ENCODE results near the gene NAXD. TPM values are rescaled to one million over a fixed set of nuclear protein-coding genes. Genes with fewer than 3 reads are reported as not detected.

The NAXD gene
- total and polyA plus RNA-seq, 2 of the 4 experiments (the other 2 are of a cell fraction), result 10.2 to 27.2 TPM

GRCh38 chr13:110662777-110663443 lies 47.6 kb downstream of the NAXD start:
- Histone ChIP-seq H2BK120ac (ENCODE audit: low read depth, low read length) (no peak overlapping the region), H3K36me3 (ENCODE audit: control insufficient read depth, insufficient read depth, low read length) (peaks cover 56% of the 10 kb centered on the region), H3K27ac (ENCODE audit: insufficient read depth, low read length) (no peak overlapping the region), H2AK9ac (replicated peaks; ENCODE audit: low read depth, low read length, poor library complexity) (no peak overlapping the region), H3K27me3 (ENCODE audit: control insufficient read depth, insufficient read depth, low read length) (no peaks in the 10 kb centered on the region), H3K4ac (ENCODE audit: low read depth, low read length) (no peak overlapping the region), H4K8ac (ENCODE audit: low read depth in 2 of 2, low read length in 2 of 2) (no peak overlapping the region), H3K56ac (ENCODE audit: extremely low read depth, insufficient read depth, low read length) (no peak overlapping the region), H2BK20ac (ENCODE audit: low read depth, low read length) (no peak overlapping the region), H2BK5ac (ENCODE audit: low read depth, low read length, poor library complexity, severe bottlenecking) (no peak overlapping the region), H2AK5ac (ENCODE audit: low read depth, low read length) (no peak overlapping the region), H3K23ac (ENCODE audit: low read depth, low read length) (no peak overlapping the region), H3K79me1 (ENCODE audit: low read depth in 1 of 2, low read length in 2 of 2) (peaks cover 0 to 7% of the 10 kb centered on the region in 2 experiments; a peak in 2 of 4 replicates), H3K9ac (ENCODE audit: low read depth, low read length) (no peak overlapping the region), H3K4me3 (ENCODE audit: insufficient read depth, low read depth, low read length) (no peak overlapping the region), H2BK15ac (ENCODE audit: low read depth, low read length) (no peak overlapping the region), H4K91ac (ENCODE audit: insufficient read depth, low read depth, low read length) (no peak overlapping the region), H4K5ac (ENCODE audit: low read depth, low read length) (no peak overlapping the region), H3K4me1 (ENCODE audit: control insufficient read depth, insufficient read depth, low read length) (no peaks in the 10 kb centered on the region), H3K4me2 (ENCODE audit: low read depth, low read length) (no peak overlapping the region), H2AFZ (replicated peaks; ENCODE audit: low read length, poor library complexity) (no peak overlapping the region), H3K9me3 (ENCODE audit: control insufficient read depth, insufficient read depth, low read length) (peaks cover 3% of the 10 kb centered on the region), H3K14ac (replicated peaks; ENCODE audit: low read depth, low read length) (no peak overlapping the region), H4K20me1 (ENCODE audit: insufficient read depth, low read length) (no peaks in the 10 kb centered on the region), H3K18ac (ENCODE audit: low read depth, low read length) (no peak overlapping the region), H3K9me1 (ENCODE audit: insufficient read depth, low read length) (no peaks in the 10 kb centered on the region)
- TF ChIP-seq RAD21 (IDR thresholded peaks at IDR 0.05; ENCODE audit: low read length) (no peak), ELK1 (IDR thresholded peaks at IDR 0.05; ENCODE audit: borderline replicate concordance, low read depth, low read length) (no peak), MAFK (IDR thresholded peaks at IDR 0.05; ENCODE audit: low read depth, low read length) (no peak)
- ChIA-PET POLR2A (ENCODE audit: unreplicated experiment) (interaction anchor here (0.5 kb wide), 1 partner anchor 20 kb away, joined by 3 read pairs; no protein-coding TSS in a partner anchor), CTCF (no interaction called here)
- in situ Hi-C loops (cut with MboI; ENCODE audit: low sequenced_read_pairs), result no loop called here
- 100% methylated on average over 7 of the region's 16 CpGs; no CpG with 5 or more reads in 1 of the 2 experiments for WGBS, 2 experiments (ENCODE audit: extremely low coverage in 2 of 2, insufficient read length in 1 of 2)
- intact Hi-C loops (cut with micrococcal nuclease), result no loop called here
- no TSS peak for BruUV-seq (replicated peaks)
- no peak for DNase-seq
- ATAC-seq (ENCODE audit: low read depth), result no peak
- dilution Hi-C loops (cut with HindIII; ENCODE audit: low sequenced_read_pairs, unreplicated experiment), result no loop called here
